Endometrial microvascular endothelial cells (primary cell): ENCODE measurements around the gene NHSL1. TPM values are rescaled to one million over a fixed set of nuclear protein-coding genes. Genes with fewer than 3 reads are reported as not detected.

ENCODE experiments used
- in situ Hi-C: cut with HindIII; loops from 2 replicates; pipeline ENCODE4 v1.10.0; 2017; ENCODE audit warnings: low sequenced_read_pairs, low pct_unique_long_range_greater_than_20kb; ENCODE audit errors: inconsistent ontology term
- total RNA-seq: library from RNA; depleted of rRNA; stranded (reverse); fragments of >200 nt; gene quantifications from one replicate; pipeline ENCODE4 v1.2.3, GENCODE V29; 2015; ENCODE audit errors: inconsistent ontology term

Gene NHSL1
- total RNA-seq, 1 donor from 2014 or later: 23.0 TPM

DNA sequence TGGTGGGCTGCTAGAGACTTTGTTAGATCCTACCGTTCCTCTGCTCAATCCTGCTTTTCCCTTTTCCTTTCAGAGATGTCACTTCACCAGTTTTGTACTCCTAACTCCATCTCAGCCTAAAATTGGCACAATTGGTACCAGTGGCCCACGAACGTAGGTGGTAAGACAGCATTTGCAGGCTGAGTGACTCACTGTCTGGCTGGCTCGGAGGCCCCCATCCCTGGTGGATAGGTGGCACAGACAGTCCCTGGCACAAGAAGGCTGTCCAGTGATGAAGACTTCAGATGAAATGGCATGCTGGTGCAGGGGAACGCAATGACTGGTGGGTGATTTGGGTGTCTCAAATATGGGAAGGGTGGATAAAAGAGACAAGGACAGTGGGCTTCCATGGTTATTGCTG is 84.2 kb downstream of the NHSL1 start:
- in situ Hi-C loops: no loop called here

DNA sequence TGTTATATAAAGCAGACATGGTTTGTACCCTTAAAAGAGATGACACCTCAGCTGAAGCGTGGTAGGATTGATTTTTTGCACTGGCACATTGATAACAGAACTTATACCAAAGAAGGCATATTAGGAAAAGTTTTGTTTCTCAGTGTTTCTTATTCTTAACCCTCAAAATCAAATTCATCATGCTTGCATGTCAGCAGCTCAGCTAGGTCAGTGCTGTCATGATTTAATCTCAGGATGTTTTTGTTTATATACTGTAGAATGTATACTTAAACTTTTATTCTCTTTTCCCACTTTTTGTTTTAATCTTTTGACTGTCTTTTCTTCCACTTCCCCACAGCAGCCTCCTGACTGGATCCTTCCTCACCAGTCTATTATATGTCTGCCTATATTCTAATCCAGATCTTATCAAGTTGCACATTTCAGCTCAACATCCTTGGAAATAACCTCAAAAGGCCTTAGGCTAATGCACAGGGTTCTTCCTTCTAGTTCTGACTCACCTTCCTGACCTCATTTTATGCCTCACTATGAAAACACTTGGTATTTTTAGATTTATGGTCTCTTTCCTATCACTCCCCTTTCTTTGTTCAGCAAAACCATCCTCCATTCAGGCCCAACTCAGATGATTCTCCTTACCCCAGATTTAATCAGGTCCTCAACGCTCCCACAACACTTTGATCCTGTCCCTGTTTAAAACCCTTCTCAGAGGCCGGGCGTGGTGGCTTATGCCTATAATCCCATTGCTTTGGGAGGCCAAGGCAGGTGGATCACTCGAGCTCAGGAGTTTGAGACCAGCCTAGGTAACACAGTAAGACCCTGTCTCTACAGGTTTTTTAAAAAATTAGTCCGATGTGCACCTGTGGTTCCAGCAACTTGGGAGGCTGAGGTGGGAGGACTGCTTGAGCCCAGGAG is 88.1 kb downstream of the NHSL1 start:
- in situ Hi-C loops: no loop called here

DNA sequence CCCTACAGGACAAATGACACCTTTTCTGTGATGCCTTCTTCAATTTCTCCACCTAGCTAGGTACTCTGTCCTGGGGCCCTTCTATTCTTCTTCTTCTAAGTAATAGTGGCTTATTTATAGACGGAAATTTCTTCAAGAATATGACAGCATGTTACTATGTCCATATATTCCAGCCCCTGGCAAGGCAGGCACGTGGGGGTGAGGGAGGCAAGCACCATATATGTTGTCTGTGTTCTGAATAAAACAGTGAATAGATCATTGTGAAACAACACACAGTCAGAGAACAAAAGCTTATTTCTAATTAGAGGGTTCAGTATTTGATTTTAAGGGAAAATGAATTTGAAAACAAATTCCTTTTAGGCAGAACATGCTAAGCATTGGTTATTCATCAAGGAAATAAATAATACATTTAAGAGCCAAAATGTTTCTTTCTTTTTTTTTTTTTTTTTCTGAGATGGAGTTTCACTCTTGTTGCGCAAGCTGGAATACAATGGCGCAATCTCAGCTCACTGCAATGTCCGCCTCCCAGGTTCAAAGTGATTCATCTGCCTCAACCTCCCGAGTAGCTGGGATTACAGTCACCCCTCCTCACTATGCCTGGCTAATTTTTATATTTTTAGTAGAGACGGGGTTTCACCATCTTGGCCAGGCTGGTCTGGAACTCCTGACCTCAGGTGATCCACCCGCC is 89.1 kb downstream of the NHSL1 start:
- in situ Hi-C loops: no loop called here

DNA sequence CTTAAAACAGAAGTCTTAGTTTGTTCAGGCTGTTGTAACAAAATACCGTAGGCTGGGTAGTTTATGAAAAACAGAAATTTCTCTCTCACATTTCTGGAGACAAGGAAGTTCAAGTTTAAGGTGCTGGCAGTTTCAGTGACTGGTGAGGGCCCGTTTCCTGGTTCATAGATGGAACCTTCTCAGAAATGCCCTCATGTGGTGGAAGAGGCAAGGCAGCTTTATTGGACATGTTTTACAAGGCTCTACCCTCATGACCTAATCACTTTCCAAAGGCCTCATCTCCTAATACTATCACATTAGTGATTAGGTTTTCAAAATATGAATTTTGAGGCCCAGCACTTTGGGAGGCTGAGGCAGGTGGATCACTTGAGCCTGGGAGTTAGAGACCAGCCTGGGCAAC is 92.9 kb downstream of the NHSL1 start:
- in situ Hi-C loops: no loop called here

DNA sequence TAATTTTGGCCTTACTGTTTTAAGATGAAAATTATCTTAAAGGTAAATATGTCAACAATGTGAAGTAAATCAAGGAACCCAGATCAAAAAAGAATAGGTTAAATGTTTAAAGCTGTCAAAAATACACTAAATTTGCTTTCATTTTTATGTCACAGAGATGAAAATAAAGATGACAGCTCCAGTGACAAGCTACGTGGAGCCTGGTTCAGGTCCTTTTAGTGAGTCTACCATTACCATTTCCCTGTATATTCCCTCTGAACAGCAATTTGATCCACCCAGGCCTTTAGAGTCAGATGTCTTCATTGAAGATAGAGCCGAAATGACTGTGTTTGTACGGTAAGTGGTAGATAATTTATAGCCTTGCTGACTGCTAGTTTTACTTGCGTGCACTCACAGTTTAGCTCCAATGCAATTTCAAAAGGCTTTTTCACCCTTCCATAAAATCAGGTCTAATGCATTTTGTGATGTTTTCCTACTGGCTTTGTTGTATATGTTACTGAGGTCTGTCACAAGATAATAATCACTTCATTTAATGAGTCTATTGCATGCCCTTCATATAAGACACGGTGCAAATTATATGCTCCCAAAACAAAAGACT is 93.4 kb downstream of the NHSL1 start:
- in situ Hi-C loops: no loop called here

DNA sequence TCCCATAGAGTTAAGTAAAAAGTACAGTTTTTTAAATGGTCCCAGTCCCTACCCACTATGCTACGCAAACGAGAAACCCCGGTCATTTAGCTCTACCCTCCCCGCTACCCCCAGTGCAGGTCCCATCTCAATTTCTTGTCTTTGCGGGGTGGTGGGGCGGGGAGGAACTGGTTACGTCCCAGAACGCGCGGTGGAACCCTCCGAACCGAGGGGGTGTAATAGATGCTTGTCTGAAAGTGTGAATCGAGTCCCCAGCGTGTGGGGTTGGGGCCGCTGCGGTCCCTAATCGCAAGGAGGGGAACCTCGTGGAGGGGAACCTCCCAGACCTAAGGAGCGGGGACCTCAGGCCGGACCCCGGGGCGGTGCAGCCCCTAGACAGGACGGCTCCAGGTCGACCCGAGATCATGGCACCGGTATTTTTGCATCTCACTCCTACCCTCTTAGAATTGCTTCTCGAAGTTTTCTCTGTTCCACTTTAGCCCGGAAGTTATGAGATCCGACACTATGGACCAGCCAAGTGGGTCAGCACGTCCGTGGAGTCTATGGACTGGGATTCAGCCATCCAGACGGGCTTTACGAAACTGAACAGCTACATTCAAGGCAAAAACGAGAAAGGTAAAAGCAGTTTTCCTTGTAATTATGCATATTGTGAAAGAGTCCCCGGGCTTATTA is 94.5 kb downstream of the NHSL1 start:
- in situ Hi-C loops: no loop called here

DNA sequence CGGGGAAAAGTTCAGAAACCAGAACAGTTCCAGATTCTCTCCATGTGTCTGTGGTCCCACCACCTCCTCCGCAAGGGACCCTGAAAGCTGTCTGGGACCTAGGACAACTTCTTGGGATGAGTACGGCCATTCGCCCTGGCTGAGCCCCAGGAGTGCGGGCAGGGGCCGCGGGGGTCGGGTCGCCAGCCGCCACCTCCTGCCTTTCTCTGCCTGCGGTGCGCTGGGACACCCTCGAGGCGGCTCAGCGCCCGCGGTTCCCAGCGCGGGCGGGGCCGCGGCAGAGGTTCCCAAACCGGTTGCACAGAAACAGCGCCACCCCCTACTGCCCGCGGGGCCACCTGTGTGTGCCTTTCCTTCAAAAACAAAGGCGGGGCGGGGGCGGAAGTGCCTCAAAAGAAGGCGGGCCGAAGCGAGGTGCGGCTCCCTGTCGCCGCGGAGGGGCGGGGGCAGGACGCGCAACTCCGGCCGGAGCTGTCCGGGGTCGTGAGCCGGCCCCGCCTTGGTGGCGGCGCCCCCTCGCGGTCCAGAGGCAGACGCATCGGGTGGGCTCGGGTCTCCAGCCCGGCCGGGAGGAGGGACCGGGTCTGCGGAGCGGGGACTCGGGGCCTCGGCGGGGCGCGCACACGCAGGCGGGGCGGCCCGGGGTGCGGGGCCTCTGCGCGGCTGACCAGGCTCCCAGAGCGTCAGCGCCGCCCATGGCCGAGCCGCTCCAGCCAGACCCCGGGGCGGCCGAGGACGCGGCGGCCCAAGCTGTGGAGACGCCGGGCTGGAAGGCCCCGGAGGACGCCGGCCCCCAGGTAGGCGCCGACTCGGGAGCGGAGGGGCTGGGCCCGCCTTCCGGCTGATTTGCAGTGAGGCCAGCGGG is 95.3 kb downstream of the NHSL1 start, which contains the start of gene HEBP2:
TSS of gene HEBP2 (plus strand) at position 423 of the 865 bp plus-strand sequence. CDS start at position 696, 273 bp downstream.
- in situ Hi-C loops: no loop called here

DNA sequence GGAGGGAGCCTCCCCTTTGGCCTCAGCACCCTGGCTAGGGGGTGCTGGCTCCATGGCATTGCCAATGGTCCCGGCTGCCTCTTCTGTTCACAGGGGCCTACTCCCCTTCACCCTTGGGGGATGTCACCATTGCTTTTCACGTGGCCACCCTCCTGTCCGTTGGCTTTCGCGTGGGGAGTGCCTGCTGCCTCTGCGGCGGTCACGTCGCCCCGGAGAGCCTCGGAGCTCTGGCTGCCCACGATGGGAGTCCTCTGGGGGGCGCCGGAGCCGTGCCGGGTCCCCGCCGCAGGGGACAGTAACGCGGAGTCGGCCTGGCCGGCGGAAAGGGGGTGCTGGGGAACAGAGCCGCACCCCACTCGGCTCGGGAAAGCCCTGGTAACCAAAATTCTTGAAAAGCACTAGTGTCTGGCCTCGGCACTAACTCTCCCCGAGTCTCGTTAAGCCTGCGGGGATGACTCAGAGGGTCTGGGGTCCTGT is 95.9 kb downstream of the NHSL1 start:
- in situ Hi-C loops: no loop called here

DNA sequence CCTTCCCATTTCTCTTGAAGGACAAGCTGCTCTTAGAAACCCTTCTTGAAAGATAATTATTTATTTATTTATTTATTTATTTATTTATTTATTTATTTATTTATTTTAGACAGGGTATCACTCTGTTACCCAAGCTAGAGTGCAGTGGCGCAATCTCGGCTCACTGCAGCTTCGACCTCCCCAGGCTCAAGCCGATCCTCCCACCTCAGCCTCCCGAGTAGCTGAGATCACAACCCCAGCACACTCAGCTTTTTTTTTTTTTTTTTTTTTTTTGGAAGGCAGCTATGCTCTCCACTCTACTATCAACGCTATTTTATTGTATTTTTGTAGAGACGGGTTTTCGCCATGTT is 96.5 kb downstream of the NHSL1 start:
- in situ Hi-C loops: no loop called here

DNA sequence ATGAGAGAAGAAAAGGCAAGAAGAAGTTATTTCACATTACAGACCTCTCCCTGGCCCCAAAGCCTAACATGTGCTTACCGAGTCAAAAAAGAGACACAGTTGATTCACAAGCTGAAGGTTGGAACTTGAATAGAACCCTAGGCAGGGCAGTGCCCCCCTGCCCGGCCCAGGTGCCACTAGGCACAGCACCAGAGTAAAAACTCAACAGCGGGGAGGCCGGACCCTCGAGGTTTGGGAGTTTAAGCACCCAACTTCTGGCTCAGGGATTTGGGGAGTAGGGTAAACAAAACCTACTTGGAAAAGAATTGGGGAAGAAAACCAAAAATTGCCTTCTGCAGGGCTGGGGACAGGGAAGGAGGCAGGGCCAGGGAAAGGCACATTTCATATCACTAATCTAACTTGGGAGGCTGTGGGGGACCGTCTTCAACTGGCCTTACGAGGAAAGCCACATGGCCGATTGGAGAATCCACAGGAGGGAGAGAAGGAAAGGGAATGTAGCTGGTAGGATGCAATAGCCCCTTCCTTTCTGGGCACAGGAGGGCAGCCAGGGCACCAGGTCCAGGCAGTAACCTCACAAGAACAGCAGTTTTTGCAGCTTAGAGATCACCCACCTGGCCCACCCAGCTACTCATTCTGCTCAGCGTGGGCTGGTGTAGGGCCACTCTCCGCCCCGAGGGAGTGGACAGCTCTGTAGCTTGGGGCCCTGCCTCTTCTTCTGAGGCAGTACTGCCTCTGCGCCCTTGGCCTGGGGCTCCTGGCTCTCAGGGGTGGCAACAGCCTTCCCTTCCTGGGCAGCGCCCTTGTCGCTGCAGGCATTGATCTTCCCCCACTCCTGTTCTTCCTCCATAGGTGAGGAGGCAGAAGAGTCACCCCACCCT is 97.1 kb downstream of the NHSL1 start:
- in situ Hi-C loops: no loop called here

DNA sequence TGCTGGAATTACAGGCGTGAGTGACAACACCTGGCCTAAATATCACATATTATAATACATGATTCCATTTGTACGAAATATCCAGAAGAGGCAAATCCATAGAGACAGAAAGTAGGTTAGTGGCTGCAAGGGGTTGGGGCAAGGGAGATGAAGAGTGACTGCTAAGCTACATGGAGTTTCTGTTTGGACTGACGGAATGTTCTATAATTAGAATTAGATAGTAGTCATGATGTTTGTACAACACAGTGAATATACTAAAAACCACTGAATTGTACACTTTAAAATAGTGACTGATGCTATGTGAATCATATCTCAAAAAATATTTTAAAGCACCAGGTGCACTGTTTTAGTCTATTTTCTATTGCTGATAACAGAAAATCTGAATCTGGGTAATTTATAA is 99.0 kb downstream of the NHSL1 start:
- in situ Hi-C loops: no loop called here

DNA sequence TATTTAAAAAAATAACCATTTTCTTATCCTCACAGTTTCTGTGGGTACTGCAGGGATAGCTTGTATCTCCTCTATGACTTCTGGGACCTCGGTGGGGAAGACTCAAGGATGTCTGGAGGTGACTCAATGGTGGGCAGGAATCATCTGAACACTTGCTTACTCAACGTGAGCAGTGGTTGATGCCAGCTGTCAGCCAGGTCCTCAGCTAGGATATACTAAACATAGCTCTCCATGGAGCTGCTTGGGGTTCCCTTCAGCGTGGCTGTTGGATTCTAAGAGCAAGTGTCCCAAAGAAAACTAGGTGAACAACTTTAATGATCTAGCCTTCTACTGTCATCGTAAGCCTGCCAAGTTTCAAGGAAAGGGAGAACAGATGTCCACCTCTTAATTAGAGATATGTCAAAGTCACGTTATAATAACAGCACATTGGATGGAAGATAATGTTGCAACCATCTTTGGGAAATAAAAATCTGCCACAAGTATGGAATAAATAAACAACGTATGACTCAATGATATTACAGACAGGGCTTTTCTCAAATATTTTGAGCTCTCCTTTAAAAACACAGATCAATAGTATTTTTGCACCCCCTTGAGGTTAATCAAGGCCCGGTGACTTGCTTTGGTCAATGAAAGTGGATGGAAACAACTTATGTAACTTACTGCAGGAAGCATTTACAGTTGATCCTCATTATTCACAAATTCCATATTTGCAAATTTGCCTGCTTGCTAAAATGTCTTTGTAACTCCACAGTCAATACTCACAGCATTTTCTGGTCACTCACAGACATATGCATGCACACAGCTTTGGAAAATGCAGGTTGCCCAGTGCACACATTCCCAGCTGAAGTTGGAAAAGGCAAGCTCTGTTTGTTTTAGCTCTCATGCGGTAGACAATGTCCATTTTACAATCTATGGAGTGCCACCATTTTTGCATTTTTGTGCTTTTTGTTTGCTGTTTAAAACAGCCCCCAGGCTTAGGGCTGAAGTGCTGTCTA is 101.9 kb downstream of the NHSL1 start:
- in situ Hi-C loops: no loop called here

DNA sequence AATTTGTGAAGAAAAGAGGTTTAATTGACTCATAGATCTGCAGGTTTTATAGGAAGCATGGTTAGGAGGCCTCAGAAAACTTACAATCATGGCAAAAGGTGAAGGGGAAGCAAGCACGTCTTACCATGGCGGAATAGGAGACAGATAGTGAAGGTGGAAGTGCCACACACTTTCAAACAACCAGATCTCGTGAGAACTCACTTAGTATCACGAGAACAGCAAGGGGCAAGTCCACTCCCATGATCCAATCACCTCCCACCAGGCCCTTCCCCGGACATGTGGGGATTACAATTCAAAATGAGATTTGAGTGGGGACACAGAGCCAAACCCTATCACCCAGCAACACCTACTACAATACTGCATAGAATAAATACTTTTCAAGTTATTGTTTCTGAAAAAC is 102.6 kb downstream of the NHSL1 start:
- in situ Hi-C loops: no loop called here

DNA sequence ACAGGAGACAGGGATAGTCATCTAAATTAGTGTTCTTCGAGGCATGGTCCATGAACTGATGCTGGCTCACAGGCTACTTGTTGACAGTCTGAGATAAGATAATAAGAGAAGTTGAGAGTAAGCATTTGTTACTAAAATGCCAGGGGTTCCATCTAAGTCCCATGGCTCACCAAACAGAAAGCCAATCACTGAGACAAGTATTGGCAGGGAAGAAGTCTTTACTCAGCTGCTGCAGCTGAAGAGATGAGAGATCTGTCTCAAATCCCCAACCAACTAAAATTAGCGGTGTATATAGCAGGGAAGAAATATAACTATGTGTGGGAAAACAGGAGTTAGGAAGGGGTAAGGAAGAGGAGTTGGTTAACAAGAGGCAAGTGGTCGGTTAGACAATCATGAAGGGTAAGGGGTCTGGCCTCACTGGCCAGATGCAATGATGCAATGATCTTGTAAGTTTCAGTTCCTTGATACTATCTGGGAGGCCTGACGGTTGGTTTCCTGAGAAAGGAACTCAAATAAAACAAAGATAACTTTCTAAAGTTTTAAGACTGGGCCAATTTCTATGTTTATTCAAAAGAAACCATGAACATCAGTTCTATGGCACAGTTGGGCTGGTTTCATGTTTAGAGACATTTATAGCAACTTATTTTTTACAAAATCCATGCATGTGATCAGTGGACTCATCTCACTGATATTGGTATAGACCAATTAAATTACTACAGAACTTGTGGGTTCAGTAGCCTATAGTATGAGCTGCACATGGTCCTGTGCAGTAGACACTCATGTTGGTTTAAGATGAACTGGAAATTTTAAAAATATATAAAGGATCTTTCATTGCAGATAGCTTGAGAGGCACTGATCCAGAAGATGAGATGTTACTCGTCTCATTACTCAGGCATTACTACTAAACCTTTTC is 105.2 kb downstream of the NHSL1 start:
- in situ Hi-C loops: no loop called here

DNA sequence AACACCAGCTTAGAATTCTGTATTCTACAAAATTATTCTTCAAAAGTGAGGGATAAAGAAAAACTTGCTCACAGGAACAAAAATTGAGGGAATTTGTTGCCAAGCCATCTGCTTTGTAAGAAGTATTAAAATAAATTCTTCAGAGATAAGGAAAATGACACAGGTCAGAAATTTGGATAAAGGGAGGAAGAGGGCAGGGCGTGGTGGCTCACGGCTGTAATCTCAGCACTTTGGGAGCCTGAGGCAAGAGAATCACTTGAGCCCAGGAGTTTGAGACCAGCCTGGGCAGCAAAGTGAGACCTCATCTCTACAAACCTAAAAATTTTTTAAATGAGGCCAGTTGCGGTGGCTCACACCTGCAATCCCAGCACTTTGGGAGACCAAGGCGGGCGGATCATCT is 109.7 kb downstream of the NHSL1 start:
- in situ Hi-C loops: no loop called here
